ENCODE measurements around the gene PRLR. TPM values are rescaled to one million over a fixed set of nuclear protein-coding genes. Genes with fewer than 3 reads are reported as not detected.

The PRLR gene
- total RNA-seq, 4 donors from 2014 or later, result 0.10 to 0.65 (median 0.39) TPM

DNA sequence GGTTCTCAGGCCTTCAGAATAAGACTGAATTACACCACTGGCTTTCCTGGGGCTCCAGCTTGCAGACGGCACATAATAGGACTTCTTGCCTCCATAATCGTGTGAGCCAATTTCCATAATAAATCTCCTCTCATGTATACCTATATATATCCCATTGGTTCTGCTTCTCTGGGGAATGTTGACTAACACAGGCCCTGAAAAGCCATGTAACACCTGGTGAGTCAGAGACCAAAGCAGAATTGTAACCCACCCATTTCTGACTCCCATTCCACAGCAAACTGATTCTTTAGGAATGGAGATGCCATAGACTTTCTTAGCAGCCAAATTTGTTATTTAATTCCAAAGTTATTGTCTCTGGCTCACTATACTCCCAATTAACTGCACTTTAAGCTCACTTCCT lies 97.1 kb downstream of the PRLR start:
- ATAC-seq, result no peak
- intact Hi-C loops (cut with DNase I; ENCODE audit: low total_unique reads) (no loop called here), in situ Hi-C loops (cut with MboI; ENCODE audit: low sequenced_read_pairs in 4 of 4) (no loop called here)
- TF ChIP-seq, protein P1, sequence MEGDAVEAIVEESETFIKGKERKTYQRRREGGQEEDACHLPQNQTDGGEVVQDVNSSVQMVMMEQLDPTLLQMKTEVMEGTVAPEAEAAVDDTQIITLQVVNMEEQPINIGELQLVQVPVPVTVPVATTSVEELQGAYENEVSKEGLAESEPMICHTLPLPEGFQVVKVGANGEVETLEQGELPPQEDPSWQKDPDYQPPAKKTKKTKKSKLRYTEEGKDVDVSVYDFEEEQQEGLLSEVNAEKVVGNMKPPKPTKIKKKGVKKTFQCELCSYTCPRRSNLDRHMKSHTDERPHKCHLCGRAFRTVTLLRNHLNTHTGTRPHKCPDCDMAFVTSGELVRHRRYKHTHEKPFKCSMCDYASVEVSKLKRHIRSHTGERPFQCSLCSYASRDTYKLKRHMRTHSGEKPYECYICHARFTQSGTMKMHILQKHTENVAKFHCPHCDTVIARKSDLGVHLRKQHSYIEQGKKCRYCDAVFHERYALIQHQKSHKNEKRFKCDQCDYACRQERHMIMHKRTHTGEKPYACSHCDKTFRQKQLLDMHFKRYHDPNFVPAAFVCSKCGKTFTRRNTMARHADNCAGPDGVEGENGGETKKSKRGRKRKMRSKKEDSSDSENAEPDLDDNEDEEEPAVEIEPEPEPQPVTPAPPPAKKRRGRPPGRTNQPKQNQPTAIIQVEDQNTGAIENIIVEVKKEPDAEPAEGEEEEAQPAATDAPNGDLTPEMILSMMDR (IDR thresholded peaks at IDR 0.05 in 4 of 5, conservative IDR thresholded peaks at IDR 0.05 in 1 of 5), result no peak
- no peak for TF ChIP-seq POLR2A (IDR thresholded peaks at IDR 0.05)
- no peak for DNase-seq
- Histone ChIP-seq H3K27me3 (no peaks in the 10 kb centered on the region), H3K27ac (no peak overlapping the region), H3K9me3 (no peaks in the 10 kb centered on the region), H3K4me3 (no peak overlapping the region), H3K4me1 (no peaks in the 10 kb centered on the region), H3K36me3 (no peaks in the 10 kb centered on the region)

DNA sequence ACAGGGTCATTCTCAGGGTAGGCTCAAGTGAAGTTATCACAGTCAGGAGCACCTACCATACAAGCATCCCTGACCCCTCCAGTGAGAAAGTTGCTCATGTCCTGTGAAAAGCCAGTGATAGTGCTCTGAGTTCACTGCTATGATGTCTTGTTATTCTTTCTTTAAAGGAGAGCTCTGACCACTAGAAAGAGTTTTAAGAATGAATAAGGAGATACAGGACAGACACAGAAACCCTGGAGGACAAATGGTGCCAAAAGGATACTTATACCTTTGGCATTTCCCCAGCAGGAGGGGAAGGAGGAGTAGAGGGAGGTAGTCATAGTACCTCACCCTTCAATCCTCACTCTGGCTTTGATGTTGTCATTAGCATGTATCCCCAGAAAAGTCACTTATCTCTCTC lies 98.6 kb downstream of the PRLR start:
- in situ Hi-C loops (cut with MboI; ENCODE audit: low sequenced_read_pairs in 4 of 4), result no loop called here
- no peaks in the 10 kb centered on the region for H3K27me3 ChIP-seq
- TF ChIP-seq, protein P1 (IDR thresholded peaks at IDR 0.05 in 4 of 5, conservative IDR thresholded peaks at IDR 0.05 in 1 of 5), result no peak
- TF ChIP-seq POLR2A (IDR thresholded peaks at IDR 0.05), result no peak
- no peaks in the 10 kb centered on the region for H3K36me3 ChIP-seq
- no peak for DNase-seq
- ATAC-seq, result no peak
- no peaks in the 10 kb centered on the region for H3K9me3 ChIP-seq
- H3K4me1 ChIP-seq, result no peaks in the 10 kb centered on the region
- H3K27ac ChIP-seq, result no peak overlapping the region
- no peak overlapping the region for H3K4me3 ChIP-seq
- intact Hi-C loops (cut with DNase I; ENCODE audit: low total_unique reads), result no loop called here

DNA sequence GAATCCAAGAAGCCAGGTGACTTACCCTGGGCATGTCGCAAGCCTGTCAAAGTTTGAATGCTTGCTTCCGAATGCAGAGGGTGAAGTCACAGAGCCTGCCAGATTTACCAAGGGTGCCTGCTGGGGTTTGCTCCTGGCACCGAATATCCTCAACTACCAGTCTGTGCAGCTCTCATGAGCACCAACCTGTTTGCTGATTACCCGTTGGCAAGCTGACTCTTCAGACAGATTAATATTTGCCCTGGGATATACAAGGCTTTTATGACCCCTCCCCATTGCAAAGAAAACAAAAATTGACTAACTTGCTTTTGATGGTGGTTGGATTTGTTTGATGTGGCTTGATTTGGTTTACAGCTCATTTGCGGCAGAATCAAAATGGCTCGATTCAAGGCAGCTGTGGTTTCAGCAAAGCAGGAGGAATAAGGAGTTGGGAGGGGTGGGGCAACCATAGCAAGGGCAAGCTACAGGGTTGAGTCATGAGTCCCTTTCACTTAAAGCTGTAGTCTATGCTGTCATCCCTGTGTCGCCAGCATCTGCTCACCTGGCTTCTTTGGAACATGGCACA lies 100.3 kb downstream of the PRLR start:
- H3K36me3 ChIP-seq, result no peaks in the 10 kb centered on the region
- H3K4me3 ChIP-seq, result no peak overlapping the region
- DNase-seq (no peak), ATAC-seq (no peak)
- no peaks in the 10 kb centered on the region for H3K9me3 ChIP-seq
- H3K27me3 ChIP-seq, result no peaks in the 10 kb centered on the region
- in situ Hi-C loops (cut with MboI; ENCODE audit: low sequenced_read_pairs in 4 of 4), result no loop called here
- TF ChIP-seq, protein P1 (IDR thresholded peaks at IDR 0.05 in 4 of 5, conservative IDR thresholded peaks at IDR 0.05 in 1 of 5), result no peak
- no peak for TF ChIP-seq POLR2A (IDR thresholded peaks at IDR 0.05)
- H3K27ac ChIP-seq, result no peak overlapping the region
- H3K4me1 ChIP-seq, result no peaks in the 10 kb centered on the region
- intact Hi-C loops (cut with DNase I; ENCODE audit: low total_unique reads), result no loop called here

DNA sequence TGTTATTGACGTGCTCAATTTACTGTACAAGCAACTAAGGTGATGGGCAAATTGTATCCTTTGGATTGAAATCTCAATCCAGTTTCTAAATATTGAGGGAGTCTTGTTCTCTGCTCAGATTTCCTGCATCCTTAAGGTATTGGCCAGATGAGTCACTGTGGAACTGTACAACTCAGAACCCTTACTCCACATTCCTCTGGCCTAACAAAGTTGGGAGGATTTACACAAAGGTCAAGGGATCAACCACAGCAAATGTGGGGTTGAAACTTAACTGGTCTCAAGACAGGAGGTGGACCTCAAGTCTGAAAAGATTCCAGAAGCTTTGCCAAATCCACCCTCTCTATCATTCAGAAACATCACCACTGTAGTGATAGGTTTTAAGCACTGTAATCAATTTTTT lies 101.0 kb downstream of the PRLR start:
- in situ Hi-C loops (cut with MboI; ENCODE audit: low sequenced_read_pairs in 4 of 4), result no loop called here
- DNase-seq, result no peak

More for the DNA sequence above, 101.0 kb downstream of the PRLR start:
- no peak overlapping the region for H3K27ac ChIP-seq
- H3K27me3 ChIP-seq, result no peaks in the 10 kb centered on the region
- no peaks in the 10 kb centered on the region for H3K36me3 ChIP-seq
- no peak for ATAC-seq
- H3K4me1 ChIP-seq, result no peaks in the 10 kb centered on the region
- H3K9me3 ChIP-seq, result no peaks in the 10 kb centered on the region
- TF ChIP-seq, protein P1 (IDR thresholded peaks at IDR 0.05 in 4 of 5, conservative IDR thresholded peaks at IDR 0.05 in 1 of 5), result no peak
- no peak for TF ChIP-seq POLR2A (IDR thresholded peaks at IDR 0.05)
- no peak overlapping the region for H3K4me3 ChIP-seq
- intact Hi-C loops (cut with DNase I; ENCODE audit: low total_unique reads), result no loop called here

Data from gastrocnemius medialis (tissue), 4 donors.